HG02623 (cell line): ENCODE results near the gene C4B.

Source experiments
- ATAC-seq: cut with Tn5 transposase; IDR thresholded peaks from one replicate; pipeline ENCODE4 v1.9.1; 2021; ENCODE audit warnings: moderate library complexity; ENCODE audit not compliant: unreplicated experiment

Gene C4B

GRCh38 chr6:32081168-32081990 is 66.8 kb downstream of the C4B start:
- no peak for ATAC-seq

- ATAC-seq, result no peak
These were observed 67.9 kb downstream of the C4B start for GRCh38 chr6:32082478-32082877.

- no peak for ATAC-seq
These were observed 68.3 kb downstream of the C4B start for GRCh38 chr6:32082935-32083334.

GRCh38 chr6:32083812-32084768 is 69.5 kb downstream of the C4B start:
- ATAC-seq, result no peak

GRCh38 chr6:32084780-32085179 is 70.2 kb downstream of the C4B start:
- ATAC-seq, result no peak
